Fibroblast of the aortic adventitia (primary cell): ENCODE results near the gene IFNAR1. TPM values are rescaled to one million over a fixed set of nuclear protein-coding genes. Genes with fewer than 3 reads are reported as not detected.
"Not testable (repeated sequence)": the region's sequence is repeated elsewhere in the genome, so short reads cannot be mapped to it uniquely, and the experiment has no call there.

ENCODE experiments used
- DNase-seq: peaks from one replicate; pipeline ENCODE4 v3.0.0-alpha.2; 2010; ENCODE audit warnings: low read depth
- H3K4me3 ChIP-seq: 2 replicates; pipeline ENCODE4 v1.5.1; 2011; ENCODE audit warnings: low read depth, mild to moderate bottlenecking, control low read depth, low read length, moderate library complexity
- total RNA-seq: library from RNA; depleted of rRNA; stranded (reverse); fragments of >200 nt; gene quantifications from 2 replicates; pipeline ENCODE4 v1.2.3, GENCODE V29; 2012; ENCODE audit warnings: low replicate concordance
- TF ChIP-seq, protein P1 (sequence below): IDR thresholded peaks from 2 replicates; pipeline ENCODE4 v1.5.1; 2011; ENCODE audit warnings: mild to moderate bottlenecking, low read length, control low read depth, inconsistent platforms; ENCODE audit not compliant: insufficient read depth

Gene IFNAR1
- total RNA-seq, 1 donor: 39.3 TPM

DNA sequence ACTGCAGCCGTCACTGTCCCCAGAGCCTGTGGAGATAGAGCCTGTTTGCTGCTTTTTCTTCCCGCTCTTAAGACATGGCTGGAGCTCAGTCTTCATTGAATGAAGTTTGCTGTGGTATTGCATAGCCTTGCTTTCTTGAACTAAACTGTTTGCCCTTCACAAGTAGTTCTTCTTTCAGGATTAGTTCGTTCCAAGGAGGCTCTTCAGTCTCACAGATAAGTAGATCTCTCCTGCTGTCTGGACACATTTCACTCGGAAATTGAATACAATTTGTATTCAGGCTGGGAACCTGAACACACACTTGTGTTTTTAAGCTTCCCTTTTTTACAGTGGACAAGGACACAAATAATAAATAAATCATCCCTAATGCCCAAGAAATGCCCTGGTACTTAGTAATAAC is 34.7 kb downstream of the IFNAR1 start:
- TF ChIP-seq, protein P1, sequence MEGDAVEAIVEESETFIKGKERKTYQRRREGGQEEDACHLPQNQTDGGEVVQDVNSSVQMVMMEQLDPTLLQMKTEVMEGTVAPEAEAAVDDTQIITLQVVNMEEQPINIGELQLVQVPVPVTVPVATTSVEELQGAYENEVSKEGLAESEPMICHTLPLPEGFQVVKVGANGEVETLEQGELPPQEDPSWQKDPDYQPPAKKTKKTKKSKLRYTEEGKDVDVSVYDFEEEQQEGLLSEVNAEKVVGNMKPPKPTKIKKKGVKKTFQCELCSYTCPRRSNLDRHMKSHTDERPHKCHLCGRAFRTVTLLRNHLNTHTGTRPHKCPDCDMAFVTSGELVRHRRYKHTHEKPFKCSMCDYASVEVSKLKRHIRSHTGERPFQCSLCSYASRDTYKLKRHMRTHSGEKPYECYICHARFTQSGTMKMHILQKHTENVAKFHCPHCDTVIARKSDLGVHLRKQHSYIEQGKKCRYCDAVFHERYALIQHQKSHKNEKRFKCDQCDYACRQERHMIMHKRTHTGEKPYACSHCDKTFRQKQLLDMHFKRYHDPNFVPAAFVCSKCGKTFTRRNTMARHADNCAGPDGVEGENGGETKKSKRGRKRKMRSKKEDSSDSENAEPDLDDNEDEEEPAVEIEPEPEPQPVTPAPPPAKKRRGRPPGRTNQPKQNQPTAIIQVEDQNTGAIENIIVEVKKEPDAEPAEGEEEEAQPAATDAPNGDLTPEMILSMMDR: no peak
- no peak for DNase-seq
- no peak overlapping the region for H3K4me3 ChIP-seq

DNA sequence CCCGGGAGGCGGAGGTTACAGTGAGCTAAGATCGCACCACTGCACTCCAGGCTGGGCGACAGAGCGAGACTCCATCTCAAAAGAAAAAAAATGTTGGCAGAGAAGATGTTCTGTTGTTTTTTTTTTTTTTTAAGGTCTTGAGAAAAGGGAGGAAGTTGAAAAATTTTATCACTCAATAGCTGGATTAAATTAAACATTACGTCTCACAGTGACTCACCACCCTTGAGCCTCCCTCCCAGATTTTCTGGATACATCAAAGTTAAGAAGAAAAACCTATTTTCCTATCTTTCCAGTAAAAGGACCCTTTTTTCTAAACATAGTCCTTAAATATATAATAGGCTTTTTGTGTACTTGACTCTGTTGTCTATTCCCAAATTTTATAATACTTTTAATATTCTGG is 35.5 kb downstream of the IFNAR1 start:
- H3K4me3 ChIP-seq: no peak overlapping the region
- peak; percentile 83 for DNase-seq
- TF ChIP-seq, protein P1: no peak

GRCh38 chr21:33360881-33361602 is 36.3 kb downstream of the IFNAR1 start:
- DNase-seq: peak; percentile 65
- H3K4me3 ChIP-seq: no peak overlapping the region
- TF ChIP-seq, protein P1: peak; percentile 82

DNA sequence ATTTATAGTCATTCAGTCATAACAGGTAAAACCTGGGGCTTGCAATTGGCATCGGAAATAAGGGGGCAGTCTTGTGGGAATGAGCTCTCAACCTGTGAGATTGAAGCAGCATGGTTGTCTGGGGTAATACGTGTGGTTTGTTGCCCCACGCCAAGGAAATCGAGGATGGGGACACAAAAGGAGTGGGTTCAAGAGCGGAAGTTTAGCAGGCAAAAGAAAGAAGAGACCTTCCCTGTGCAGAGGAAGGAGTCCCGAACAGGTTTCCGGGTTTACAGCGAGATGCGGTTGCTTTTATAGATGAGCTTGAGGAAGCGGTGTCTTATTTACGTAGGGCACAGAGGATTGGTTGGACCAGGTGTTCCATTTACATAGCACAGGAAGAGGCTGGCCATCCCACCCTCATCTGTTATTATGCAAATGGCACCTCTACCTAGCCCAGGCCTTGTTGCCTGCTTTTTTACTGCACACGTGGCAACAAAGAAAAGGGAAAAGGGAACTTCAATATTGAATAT is 37.3 kb downstream of the IFNAR1 start:
- DNase-seq: no peak
- no peak overlapping the region for H3K4me3 ChIP-seq
- TF ChIP-seq, protein P1: no peak

- not testable (repeated sequence) for H3K4me3 ChIP-seq
These were observed 39.3 kb downstream of the IFNAR1 start for GRCh38 chr21:33363911-33364609.

DNA sequence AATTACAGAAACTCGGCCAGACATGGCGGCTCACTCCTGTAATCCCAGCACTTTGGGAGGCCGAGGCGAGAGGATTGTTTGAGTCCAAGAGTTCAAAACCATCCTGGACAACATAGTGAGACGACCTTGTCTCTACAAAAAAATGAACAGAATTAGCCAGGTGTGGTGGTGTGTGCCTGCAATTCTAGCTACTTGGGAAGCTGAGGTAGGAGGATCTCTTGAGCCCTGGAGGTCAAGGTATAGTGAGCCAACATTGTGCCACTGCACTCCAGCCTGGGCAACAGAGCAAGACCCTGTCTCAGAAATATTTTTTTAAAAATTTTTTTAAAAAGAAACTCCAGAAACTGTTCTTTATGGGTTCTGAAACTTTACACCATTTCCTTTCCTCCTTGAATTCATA is 40.1 kb downstream of the IFNAR1 start:
- TF ChIP-seq, protein P1: no peak
- DNase-seq: no peak
- H3K4me3 ChIP-seq: no peak overlapping the region

More at GRCh38 chr21:33363911-33364609, 39.3 kb downstream of the IFNAR1 start:
- DNase-seq: not testable (repeated sequence)

DNA sequence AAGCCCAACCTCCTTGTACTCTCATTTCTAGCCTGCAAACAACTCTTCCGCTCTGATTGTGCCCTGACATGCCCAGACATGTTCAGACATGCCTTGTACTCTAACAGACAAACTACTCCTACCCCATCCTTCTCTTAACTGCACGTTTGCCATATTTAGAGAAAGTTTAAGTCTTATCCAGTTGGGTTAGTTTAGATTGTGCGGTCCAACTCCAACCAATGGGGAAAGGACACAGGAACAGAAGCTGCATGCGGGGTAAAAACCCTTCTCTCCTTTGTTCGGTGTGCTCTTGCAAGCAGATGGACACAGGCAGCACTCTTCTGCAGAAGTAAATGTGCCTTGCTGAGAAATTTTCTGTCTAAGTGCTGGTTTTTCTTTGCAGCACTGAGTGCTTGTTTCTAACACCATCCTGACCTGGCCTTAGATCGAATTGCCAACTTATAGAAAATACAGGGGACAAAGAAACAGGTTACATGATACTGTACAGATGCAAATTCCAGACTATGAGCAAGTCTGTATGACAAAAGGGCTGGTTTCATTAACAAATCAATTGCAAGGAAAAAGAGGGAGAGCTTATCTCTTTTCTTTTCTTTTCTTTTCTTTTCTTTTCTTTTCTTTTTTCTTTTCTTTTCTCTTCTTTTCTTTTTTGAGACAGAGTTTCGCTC is 42.7 kb downstream of the IFNAR1 start:
- no peak for DNase-seq
- TF ChIP-seq, protein P1: no peak
- H3K4me3 ChIP-seq: no peak overlapping the region
